HepG2 (cell line): ENCODE data around the gene MFSD12. TPM values are rescaled to one million over a fixed set of nuclear protein-coding genes. Genes with fewer than 3 reads are reported as not detected.

Experiments used
- ELF1 ChIP-seq: sonication (generic); formaldehyde crosslinking; IDR thresholded peaks from 2 replicates; pipeline ENCODE4 v1.4.0; 2020; ENCODE audit warnings: missing genetic modification reagents
- GABPA ChIP-seq, 2 experiments: IDR thresholded peaks; 2 replicates each; pipeline ENCODE4 v1.6.1; 2011 to 2016; ENCODE audit warnings: low read depth in 2 of 2, low read length in 1 of 2, missing biosample characterization in 1 of 2, missing genetic modification characterization in 1 of 2
- HDAC1 ChIP-seq: sonication (generic); formaldehyde crosslinking; IDR thresholded peaks from 2 replicates; pipeline ENCODE4 v1.5.1; 2020; ENCODE audit warnings: mild to moderate bottlenecking, missing genetic modification reagents
- NFKBIZ ChIP-seq: IDR thresholded peaks from 2 replicates; pipeline ENCODE4 v1.6.1; 2018; ENCODE audit warnings: missing genetic modification reagents, missing compliant biosample characterization
- NFYB ChIP-seq: sonication (generic); formaldehyde crosslinking; IDR thresholded peaks from 2 replicates; pipeline ENCODE4 v1.4.0; 2020; ENCODE audit warnings: missing genetic modification reagents
- NFYC ChIP-seq: IDR thresholded peaks from 2 replicates; pipeline ENCODE4 v1.6.1; 2016; ENCODE audit warnings: missing genetic modification reagents, missing compliant biosample characterization
- RFX1 ChIP-seq: fragments of 450-650 bp; IDR thresholded peaks from 2 replicates; pipeline ENCODE4 v1.6.1; 2017
- SAP130 ChIP-seq: IDR thresholded peaks from 2 replicates; pipeline ENCODE4 v1.6.1; 2016; ENCODE audit warnings: low read depth
- SOX5 ChIP-seq: IDR thresholded peaks from 2 replicates; pipeline ENCODE4 v1.6.1; 2016; ENCODE audit warnings: borderline replicate concordance
- TAF1 ChIP-seq: sonication (generic); formaldehyde crosslinking; IDR thresholded peaks from 2 replicates; pipeline ENCODE4 v1.4.0; 2020; ENCODE audit warnings: missing genetic modification reagents
- U2AF2 ChIP-seq: fragments of 200-400 bp; formaldehyde crosslinking; IDR thresholded peaks from 2 replicates; pipeline ENCODE4 v1.6.1; 2017; ENCODE audit warnings: low read depth, mild to moderate bottlenecking, low read length
- ZNF232 ChIP-seq: sonication (generic); formaldehyde crosslinking; IDR thresholded peaks from 2 replicates; pipeline ENCODE4 v1.4.0; 2020; ENCODE audit warnings: missing genetic modification reagents, borderline replicate concordance
- ZNF251 ChIP-seq: sonication (generic); formaldehyde crosslinking; IDR thresholded peaks from 2 replicates; pipeline ENCODE4 v1.9.0; 2021; ENCODE audit warnings: mild to moderate bottlenecking, missing genetic modification reagents
- ZNF430 ChIP-seq: sonication (generic); formaldehyde crosslinking; IDR thresholded peaks from 2 replicates; pipeline ENCODE4 v1.9.0; 2021; ENCODE audit warnings: mild to moderate bottlenecking, missing genetic modification reagents
- ZNF674 ChIP-seq: sonication (generic); formaldehyde crosslinking; IDR thresholded peaks from 2 replicates; pipeline ENCODE4 v1.5.0; 2020; ENCODE audit warnings: low read depth, mild to moderate bottlenecking, missing genetic modification reagents
- ZNF878 ChIP-seq: sonication (generic); formaldehyde crosslinking; IDR thresholded peaks from 2 replicates; pipeline ENCODE4 v1.8.1; 2023; ENCODE audit warnings: mild to moderate bottlenecking, missing genetic modification reagents, moderate library complexity
- polyA plus RNA-seq, 8 experiments: library from polyadenylated mRNA; depleted of rRNA in 3 of 8; stranded (reverse) in 7 of 8; unstranded in 1 of 8; fragments of >200 nt; fragmentation: Illumina TruSeq in 4 of 8; extraction: Trizol in 4 of 8; gene quantifications; 2 replicates each; pipeline versions ENCODE4 v1.2.1 to v1.2.3, GENCODE V29; 2011 to 2016; ENCODE audit warnings: low read depth in 4 of 8, missing spikeins in 1 of 8, mixed read lengths in 1 of 8; ENCODE audit not compliant: insufficient read depth in 1 of 8
- total RNA-seq, 5 experiments: library from RNA; depleted of rRNA; stranded (reverse); fragments of >200 nt; fragmentation: Illumina TruSeq; extraction: Trizol; gene quantifications; 2 replicates each; pipeline ENCODE4 v1.2.3, GENCODE V29; 2016; ENCODE audit warnings: low read depth in 1 of 5
- TF ChIP-seq, protein P1 (sequence below): IDR thresholded peaks from 2 replicates; pipeline ENCODE4 v1.6.1; 2012; ENCODE audit warnings: inconsistent platforms
- TF ChIP-seq, protein P2 (sequence below): sonication (generic); formaldehyde crosslinking; IDR thresholded peaks from 2 replicates; pipeline ENCODE4 v1.4.0; 2020; ENCODE audit warnings: mild to moderate bottlenecking, missing genetic modification reagents
- TF ChIP-seq, protein P3 (sequence below): IDR thresholded peaks from 2 replicates; pipeline ENCODE4 v1.6.1; 2016; ENCODE audit warnings: missing biosample characterization, missing genetic modification reagents, low read depth
- TF ChIP-seq, protein P4 (sequence below): sonication (generic); formaldehyde crosslinking; conservative IDR thresholded peaks from 2 replicates; pipeline ENCODE4 v1.4.0; 2020; ENCODE audit warnings: mild to moderate bottlenecking, missing genetic modification reagents, moderate library complexity

The MFSD12 gene
- total and polyA plus RNA-seq, 2 of the 13 experiments (the other 11 are each of a cell fraction or from before 2014, with no cell fraction given) = 27.2 to 29.1 TPM

DNA sequence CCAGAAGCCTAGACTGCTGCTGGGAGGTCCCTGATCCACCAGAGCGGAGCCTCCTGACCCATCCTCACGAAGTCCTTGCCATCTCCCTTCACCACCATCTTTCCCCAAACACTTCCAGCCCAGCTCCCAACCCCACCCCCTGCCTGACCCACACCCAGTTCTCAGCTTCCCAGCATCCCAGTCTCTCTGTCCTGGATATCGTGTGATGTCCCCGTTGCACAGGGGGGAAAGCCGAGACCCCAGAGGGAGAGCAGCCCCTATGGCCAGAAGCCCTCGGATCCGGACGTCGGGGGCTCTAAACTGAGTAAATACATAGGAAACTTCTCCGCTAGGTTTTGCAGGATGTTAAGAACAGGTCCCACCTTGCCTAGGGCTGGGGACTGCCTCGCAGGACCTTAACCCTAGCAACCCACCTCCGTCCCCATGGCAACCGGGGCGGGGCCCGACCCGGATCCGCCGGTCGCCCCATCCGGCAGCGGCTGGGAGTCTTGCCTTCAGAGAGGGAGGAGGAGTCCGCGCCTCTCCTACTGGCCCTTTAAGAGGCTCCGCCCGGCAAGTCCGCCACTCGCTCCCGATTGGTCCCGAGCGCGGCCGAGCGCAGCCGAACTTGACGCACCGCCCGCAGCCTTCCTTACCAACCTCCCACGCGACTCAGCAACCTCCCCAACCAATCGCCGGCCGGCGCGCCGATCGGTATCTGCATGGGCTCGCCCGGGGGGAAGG is 14.9 kb upstream of the MFSD12 start (continued):
- TF ChIP-seq, protein P1, sequence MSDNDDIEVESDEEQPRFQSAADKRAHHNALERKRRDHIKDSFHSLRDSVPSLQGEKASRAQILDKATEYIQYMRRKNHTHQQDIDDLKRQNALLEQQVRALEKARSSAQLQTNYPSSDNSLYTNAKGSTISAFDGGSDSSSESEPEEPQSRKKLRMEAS = peak; percentile 19; the same call in 1 of the 2 replicates
- TF ChIP-seq NFYB (CRISPR knock-in tag) = peak; percentile 96
- peak; percentile 93 for TF ChIP-seq RFX1
- peak; percentile 25; the same call in 1 of the 2 replicates for TF ChIP-seq GABPA (IDR thresholded peaks at IDR 0.05; ENCODE audit: low read depth, low read length)
- TF ChIP-seq GABPA (CRISPR knock-in tag; IDR thresholded peaks at IDR 0.05; ENCODE audit: low read depth) = peak; percentile 61
- no peak for TF ChIP-seq NFKBIZ (CRISPR knock-in tag)
- no peak for TF ChIP-seq ZNF251
- TF ChIP-seq SAP130 (CRISPR knock-in tag) = peak; percentile 70
- TF ChIP-seq NFYC (CRISPR knock-in tag) = peak; percentile 89
- TF ChIP-seq, protein P2, sequence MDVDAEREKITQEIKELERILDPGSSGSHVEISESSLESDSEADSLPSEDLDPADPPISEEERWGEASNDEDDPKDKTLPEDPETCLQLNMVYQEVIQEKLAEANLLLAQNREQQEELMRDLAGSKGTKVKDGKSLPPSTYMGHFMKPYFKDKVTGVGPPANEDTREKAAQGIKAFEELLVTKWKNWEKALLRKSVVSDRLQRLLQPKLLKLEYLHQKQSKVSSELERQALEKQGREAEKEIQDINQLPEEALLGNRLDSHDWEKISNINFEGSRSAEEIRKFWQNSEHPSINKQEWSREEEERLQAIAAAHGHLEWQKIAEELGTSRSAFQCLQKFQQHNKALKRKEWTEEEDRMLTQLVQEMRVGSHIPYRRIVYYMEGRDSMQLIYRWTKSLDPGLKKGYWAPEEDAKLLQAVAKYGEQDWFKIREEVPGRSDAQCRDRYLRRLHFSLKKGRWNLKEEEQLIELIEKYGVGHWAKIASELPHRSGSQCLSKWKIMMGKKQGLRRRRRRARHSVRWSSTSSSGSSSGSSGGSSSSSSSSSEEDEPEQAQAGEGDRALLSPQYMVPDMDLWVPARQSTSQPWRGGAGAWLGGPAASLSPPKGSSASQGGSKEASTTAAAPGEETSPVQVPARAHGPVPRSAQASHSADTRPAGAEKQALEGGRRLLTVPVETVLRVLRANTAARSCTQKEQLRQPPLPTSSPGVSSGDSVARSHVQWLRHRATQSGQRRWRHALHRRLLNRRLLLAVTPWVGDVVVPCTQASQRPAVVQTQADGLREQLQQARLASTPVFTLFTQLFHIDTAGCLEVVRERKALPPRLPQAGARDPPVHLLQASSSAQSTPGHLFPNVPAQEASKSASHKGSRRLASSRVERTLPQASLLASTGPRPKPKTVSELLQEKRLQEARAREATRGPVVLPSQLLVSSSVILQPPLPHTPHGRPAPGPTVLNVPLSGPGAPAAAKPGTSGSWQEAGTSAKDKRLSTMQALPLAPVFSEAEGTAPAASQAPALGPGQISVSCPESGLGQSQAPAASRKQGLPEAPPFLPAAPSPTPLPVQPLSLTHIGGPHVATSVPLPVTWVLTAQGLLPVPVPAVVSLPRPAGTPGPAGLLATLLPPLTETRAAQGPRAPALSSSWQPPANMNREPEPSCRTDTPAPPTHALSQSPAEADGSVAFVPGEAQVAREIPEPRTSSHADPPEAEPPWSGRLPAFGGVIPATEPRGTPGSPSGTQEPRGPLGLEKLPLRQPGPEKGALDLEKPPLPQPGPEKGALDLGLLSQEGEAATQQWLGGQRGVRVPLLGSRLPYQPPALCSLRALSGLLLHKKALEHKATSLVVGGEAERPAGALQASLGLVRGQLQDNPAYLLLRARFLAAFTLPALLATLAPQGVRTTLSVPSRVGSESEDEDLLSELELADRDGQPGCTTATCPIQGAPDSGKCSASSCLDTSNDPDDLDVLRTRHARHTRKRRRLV (CRISPR knock-in tag) = peak; percentile 78; the same call in 1 of the 2 replicates
- TF ChIP-seq ZNF878 (CRISPR knock-in tag) = no peak
- TF ChIP-seq, protein P3, sequence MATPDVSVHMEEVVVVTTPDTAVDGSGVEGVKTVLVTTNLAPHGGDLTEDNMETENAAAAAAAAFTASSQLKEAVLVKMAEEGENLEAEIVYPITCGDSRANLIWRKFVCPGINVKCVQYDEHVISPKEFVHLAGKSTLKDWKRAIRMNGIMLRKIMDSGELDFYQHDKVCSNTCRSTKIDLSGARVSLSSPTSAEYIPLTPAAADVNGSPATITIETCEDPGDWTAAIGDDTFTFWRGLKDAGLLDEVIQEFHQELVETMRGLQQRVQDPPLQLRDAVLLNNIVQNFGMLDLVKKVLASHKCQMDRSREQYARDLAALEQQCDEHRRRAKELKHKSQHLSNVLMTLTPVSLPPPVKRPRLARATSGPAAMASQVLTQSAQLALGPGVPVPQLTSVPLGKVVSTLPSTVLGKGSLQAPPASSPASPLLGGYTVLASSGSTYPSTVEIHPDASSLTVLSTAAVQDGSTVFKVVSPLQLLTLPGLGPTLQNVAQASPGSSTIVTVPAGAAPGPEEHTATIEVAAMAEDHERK (CRISPR knock-in tag) = peak; percentile 63; the same call in 1 of the 2 replicates
- no peak for TF ChIP-seq ZNF232
- peak; percentile 88 for TF ChIP-seq U2AF2
- 0 out of 2 replicates have a peak, but pooled peaks have one; percentile 18 for TF ChIP-seq HDAC1 (CRISPR knock-in tag)
- TF ChIP-seq, protein P4, sequence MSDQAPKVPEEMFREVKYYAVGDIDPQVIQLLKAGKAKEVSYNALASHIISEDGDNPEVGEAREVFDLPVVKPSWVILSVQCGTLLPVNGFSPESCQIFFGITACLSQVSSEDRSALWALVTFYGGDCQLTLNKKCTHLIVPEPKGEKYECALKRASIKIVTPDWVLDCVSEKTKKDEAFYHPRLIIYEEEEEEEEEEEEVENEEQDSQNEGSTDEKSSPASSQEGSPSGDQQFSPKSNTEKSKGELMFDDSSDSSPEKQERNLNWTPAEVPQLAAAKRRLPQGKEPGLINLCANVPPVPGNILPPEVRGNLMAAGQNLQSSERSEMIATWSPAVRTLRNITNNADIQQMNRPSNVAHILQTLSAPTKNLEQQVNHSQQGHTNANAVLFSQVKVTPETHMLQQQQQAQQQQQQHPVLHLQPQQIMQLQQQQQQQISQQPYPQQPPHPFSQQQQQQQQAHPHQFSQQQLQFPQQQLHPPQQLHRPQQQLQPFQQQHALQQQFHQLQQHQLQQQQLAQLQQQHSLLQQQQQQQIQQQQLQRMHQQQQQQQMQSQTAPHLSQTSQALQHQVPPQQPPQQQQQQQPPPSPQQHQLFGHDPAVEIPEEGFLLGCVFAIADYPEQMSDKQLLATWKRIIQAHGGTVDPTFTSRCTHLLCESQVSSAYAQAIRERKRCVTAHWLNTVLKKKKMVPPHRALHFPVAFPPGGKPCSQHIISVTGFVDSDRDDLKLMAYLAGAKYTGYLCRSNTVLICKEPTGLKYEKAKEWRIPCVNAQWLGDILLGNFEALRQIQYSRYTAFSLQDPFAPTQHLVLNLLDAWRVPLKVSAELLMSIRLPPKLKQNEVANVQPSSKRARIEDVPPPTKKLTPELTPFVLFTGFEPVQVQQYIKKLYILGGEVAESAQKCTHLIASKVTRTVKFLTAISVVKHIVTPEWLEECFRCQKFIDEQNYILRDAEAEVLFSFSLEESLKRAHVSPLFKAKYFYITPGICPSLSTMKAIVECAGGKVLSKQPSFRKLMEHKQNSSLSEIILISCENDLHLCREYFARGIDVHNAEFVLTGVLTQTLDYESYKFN (CRISPR knock-in tag) = peak; percentile 44; the same call in 1 of the 2 replicates
- peak; percentile 41; the same call in 1 of the 2 replicates for TF ChIP-seq ELF1 (CRISPR knock-in tag)
- no peak for TF ChIP-seq ZNF674 (CRISPR knock-in tag)
- TF ChIP-seq TAF1 = 0 out of 2 replicates have a peak, but pooled peaks have one; percentile 18
- no peak for TF ChIP-seq ZNF430
- 0 out of 2 replicates have a peak, but pooled peaks have one; percentile 23 for TF ChIP-seq SOX5 (CRISPR knock-in tag)
